ENCODE measurements around the gene CDRT15L2. TPM values are rescaled to one million over a fixed set of nuclear protein-coding genes. Genes with fewer than 3 reads are reported as not detected.
"Not testable (repeated sequence)": the region's sequence is repeated elsewhere in the genome, so short reads cannot be mapped to it uniquely, and the experiment has no call there.

The CDRT15L2 gene
- total RNA-seq, 2 donors from 2014 or later, result not detected

DNA sequence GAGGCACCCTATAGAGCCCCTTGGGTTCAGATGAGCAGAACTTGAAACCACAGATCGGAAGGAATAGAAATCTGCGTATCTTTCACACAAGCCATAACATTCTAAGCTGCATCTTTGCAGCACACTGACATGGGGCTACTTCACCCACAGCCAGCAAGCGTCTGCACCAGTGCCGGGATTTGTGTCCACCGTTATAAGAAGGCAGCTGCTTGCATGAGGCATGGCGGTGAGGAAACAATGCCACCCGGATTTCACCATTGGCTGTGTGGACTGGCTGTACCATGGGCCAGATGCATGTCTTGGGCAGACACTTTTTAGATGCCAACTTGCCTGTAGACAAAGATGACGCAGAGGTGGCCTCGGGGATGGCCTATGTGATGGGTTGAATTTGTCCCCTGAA is 20.5 kb upstream of the CDRT15L2 start:
- H3K36me3 ChIP-seq; H3K4me1 ChIP-seq; DNase-seq; H3K9me3 ChIP-seq; H3K4me3 ChIP-seq; H3K9ac ChIP-seq (ENCODE audit: low read depth in 2 of 2, low read length in 2 of 2); H3K27me3 ChIP-seq; intact Hi-C loops (cut with DNase I); H3K27ac ChIP-seq: not testable (repeated sequence)

GRCh38 chr17:20562587-20562986 is 16.9 kb upstream of the CDRT15L2 start:
- Histone ChIP-seq H3K9me3 (no peaks in the 10 kb centered on the region), H3K4me3 (no peak overlapping the region), H3K4me1 (no peaks in the 10 kb centered on the region), H3K27me3 (no peaks in the 10 kb centered on the region), H3K27ac (no peak overlapping the region), H3K9ac (ENCODE audit: low read depth in 2 of 2, low read length in 2 of 2) (no peak overlapping the region), H3K36me3 (no peaks in the 10 kb centered on the region)
- no peak for DNase-seq
- intact Hi-C loops (cut with DNase I), result no loop called here
- TF ChIP-seq CTCF (IDR thresholded peaks at IDR 0.05), result no peak

- intact Hi-C loops (cut with DNase I); DNase-seq: not testable (repeated sequence)
These were observed 14.3 kb upstream of the CDRT15L2 start for GRCh38 chr17:20565245-20565644.

DNA sequence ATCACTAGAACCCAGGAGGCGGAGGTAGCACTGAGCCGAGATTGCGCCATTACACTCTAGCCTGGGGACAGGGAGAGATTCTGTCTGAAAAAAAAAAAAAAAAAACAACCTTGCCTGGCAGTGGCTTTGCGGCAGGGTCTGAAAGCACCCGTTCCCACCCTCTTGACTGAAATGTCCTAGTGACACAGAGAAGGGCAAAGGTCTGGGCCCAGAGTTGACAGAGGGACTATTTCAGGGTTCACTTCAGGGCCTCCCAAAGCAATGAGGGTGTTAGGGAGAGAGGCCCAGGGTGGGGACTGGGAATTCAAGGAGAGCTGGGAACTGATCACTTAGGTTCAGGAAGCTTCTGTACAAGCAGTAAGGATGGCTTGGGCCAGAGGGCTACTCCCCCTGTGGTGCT is 13.8 kb upstream of the CDRT15L2 start:
- no peak for DNase-seq
- intact Hi-C loops (cut with DNase I), result no loop called here
- Histone ChIP-seq H3K36me3 (no peaks in the 10 kb centered on the region), H3K4me1 (no peaks in the 10 kb centered on the region), H3K27ac (no peak overlapping the region), H3K9me3 (no peaks in the 10 kb centered on the region), H3K9ac (ENCODE audit: low read depth in 2 of 2, low read length in 2 of 2) (no peak overlapping the region), H3K4me3 (no peak overlapping the region), H3K27me3 (no peaks in the 10 kb centered on the region)
- no peak for TF ChIP-seq CTCF (IDR thresholded peaks at IDR 0.05)

More at GRCh38 chr17:20565245-20565644, 14.3 kb upstream of the CDRT15L2 start:
- not testable (repeated sequence) for H3K36me3 ChIP-seq; H3K9ac ChIP-seq (ENCODE audit: low read depth in 2 of 2, low read length in 2 of 2); H3K27ac ChIP-seq; H3K27me3 ChIP-seq; H3K4me3 ChIP-seq; H3K9me3 ChIP-seq; H3K4me1 ChIP-seq

DNA sequence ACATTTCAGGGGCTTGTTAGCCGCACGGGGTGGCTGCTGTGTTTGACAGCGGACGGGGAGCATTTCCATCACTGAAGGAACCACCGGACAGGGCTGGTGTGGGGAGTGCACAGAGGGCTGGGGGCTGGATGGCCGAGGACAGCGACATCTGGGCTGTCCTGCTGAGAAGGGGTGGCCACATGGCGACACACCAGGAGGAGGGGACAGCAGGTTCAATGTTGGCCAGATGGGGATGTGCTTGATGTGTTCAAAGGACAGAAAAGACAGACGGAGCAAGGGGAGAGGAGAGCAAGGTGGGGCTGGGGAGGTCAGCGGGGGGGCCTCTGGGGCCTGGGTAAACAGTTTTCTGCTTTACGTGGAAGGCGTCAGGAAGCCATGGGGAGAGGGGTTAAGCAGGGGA is 12.8 kb upstream of the CDRT15L2 start:
- H3K4me3 ChIP-seq; H3K27ac ChIP-seq; intact Hi-C loops (cut with DNase I); H3K27me3 ChIP-seq; H3K9me3 ChIP-seq; DNase-seq; H3K9ac ChIP-seq (ENCODE audit: low read depth in 2 of 2, low read length in 2 of 2); H3K36me3 ChIP-seq; H3K4me1 ChIP-seq: not testable (repeated sequence)

DNA sequence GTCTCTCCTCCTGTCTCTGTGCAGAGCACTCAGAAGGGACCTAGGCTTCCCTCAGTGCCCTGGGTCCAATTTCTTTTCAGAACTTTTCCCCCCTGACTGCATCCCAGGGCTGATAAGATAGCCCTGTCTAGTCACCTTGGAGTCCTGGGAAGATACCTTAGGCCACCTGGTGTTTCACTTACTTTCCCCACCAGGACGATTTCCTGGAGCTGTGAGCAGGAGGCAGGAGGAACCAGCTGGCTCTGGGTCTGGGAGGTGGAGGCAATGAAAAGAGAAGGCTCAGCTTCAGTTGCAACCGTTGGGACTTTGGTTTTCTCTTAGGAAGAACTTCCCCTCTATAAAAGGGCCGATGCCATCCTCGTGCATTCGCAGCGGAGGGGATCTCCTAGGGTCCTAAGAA is 12.1 kb upstream of the CDRT15L2 start:
- H3K4me1 ChIP-seq; intact Hi-C loops (cut with DNase I); H3K27ac ChIP-seq; H3K36me3 ChIP-seq; H3K4me3 ChIP-seq; H3K27me3 ChIP-seq; H3K9me3 ChIP-seq; DNase-seq; H3K9ac ChIP-seq (ENCODE audit: low read depth in 2 of 2, low read length in 2 of 2): not testable (repeated sequence)

DNA sequence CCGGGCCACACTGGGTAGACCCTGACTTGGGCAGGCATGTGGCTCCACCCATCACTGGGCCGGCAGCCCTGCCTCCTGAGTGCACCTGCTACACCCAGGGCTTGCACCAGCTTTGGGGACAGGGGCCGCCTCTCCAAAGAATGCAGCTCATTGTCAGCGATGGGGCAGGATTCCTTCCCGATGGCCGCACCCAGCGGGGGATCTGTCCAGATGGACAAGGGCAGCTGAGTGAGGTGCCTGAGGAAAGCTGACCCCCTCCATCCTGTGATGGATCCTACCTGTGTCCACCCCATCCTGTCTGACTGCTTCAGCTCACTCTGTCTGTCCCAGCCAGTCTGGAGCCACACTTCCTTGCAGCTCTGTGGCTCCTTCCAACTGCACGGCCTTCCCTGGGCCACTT is 10.9 kb upstream of the CDRT15L2 start:
- H3K9ac ChIP-seq (ENCODE audit: low read depth in 2 of 2, low read length in 2 of 2); H3K36me3 ChIP-seq; H3K4me1 ChIP-seq; H3K27ac ChIP-seq; DNase-seq; H3K9me3 ChIP-seq; H3K27me3 ChIP-seq; intact Hi-C loops (cut with DNase I); H3K4me3 ChIP-seq: not testable (repeated sequence)

DNA sequence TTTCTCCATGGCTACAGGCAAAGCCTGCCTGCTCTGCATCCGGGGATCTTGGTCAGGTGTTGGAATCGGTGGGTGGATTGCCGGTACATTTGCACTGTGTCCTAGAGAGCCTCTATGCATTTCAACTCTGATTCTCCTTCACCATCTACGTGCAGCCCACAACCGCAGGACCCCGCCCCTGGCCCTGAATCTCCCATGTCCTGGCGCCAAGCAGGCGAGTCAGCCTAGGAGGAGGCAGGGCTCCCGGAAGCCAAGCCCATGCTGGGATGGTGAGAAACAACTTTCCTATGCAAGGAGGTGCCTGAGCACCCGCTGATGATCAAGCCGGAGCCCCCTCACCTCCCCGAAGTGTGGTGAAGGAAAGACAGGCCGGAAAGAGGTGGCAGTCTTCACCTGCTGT is 7.9 kb upstream of the CDRT15L2 start:
- DNase-seq; intact Hi-C loops (cut with DNase I); H3K9ac ChIP-seq (ENCODE audit: low read depth in 2 of 2, low read length in 2 of 2): not testable (repeated sequence)

GRCh38 chr17:20573216-20573615 is 6.3 kb upstream of the CDRT15L2 start:
- intact Hi-C loops (cut with DNase I); H3K4me1 ChIP-seq; H3K36me3 ChIP-seq; H3K9ac ChIP-seq (ENCODE audit: low read depth in 2 of 2, low read length in 2 of 2); H3K9me3 ChIP-seq; DNase-seq; H3K27me3 ChIP-seq; H3K27ac ChIP-seq; H3K4me3 ChIP-seq: not testable (repeated sequence)

More for the DNA sequence above, 7.9 kb upstream of the CDRT15L2 start:
- not testable (repeated sequence) for H3K4me1 ChIP-seq, H3K9me3 ChIP-seq, H3K27ac ChIP-seq, H3K4me3 ChIP-seq, H3K36me3 ChIP-seq, H3K27me3 ChIP-seq

DNA sequence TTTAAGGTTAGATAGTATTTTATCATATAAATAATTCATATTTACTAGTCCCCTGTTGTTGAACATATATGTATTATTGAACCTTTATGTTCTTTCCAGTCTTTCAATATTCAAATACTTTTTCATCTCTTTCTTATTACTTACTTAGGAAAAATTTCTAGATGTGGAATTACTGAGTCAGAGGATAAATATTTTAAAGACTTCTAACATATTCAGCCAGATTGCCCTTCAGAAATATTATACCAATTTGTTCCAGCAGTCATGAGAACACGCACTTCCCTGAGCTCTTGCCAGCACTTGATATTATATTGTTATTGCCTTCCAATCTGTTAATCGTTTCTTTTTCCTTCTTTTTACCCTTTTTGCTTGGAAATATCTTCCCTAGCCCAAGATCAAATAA is 4.5 kb upstream of the CDRT15L2 start:
- intact Hi-C loops (cut with DNase I); H3K4me3 ChIP-seq; H3K4me1 ChIP-seq; H3K27ac ChIP-seq; DNase-seq; H3K9ac ChIP-seq (ENCODE audit: low read depth in 2 of 2, low read length in 2 of 2); H3K36me3 ChIP-seq; H3K9me3 ChIP-seq; H3K27me3 ChIP-seq: not testable (repeated sequence)

GRCh38 chr17:20583891-20584577 is 4.5 kb downstream of the CDRT15L2 start:
- DNase-seq; H3K27ac ChIP-seq; intact Hi-C loops (cut with DNase I); H3K4me1 ChIP-seq; H3K9me3 ChIP-seq; H3K27me3 ChIP-seq; H3K36me3 ChIP-seq; H3K9ac ChIP-seq (ENCODE audit: low read depth in 2 of 2, low read length in 2 of 2); H3K4me3 ChIP-seq: not testable (repeated sequence)

DNA sequence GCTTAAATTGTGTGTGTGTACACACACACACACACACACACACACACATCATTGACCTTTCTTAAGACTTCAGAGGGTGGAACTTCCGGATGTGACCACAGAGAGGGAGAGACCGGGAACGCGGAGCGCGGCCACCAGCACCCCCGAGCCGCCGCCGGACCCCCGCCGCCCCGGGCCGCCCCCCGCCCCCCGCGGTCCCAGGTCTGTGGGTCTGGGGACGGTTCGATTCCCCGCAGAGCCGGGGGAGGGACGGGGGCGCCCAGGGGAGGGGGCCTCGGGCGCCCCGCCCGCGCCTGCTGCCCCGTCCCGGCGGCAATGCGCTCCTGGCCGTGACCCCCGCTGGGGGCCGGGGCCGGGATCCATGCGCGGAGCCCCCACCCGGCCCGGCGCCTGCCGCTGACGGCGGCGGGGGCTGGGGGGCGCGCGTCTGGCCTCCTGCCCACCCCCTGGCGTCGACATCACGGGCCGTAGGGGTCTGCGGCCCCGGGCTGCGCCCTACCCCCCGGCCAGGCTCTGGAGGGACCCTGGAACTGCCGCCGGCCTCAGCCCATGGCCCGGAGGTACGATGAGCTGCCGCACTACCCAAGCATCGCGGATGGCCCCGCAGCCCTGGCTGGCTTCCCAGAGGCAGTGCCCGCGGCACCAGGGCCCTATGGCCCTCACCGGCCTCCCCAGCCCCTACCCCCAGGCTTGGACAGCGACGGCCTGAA is 9.4 kb downstream of the CDRT15L2 start:
- H3K27me3 ChIP-seq; H3K27ac ChIP-seq; H3K4me1 ChIP-seq; H3K4me3 ChIP-seq; intact Hi-C loops (cut with DNase I); H3K9ac ChIP-seq (ENCODE audit: low read depth in 2 of 2, low read length in 2 of 2); H3K9me3 ChIP-seq; DNase-seq; H3K36me3 ChIP-seq: not testable (repeated sequence)
